Caco-2 (cell line): ENCODE measurements around the gene RUNDC3A. TPM values are rescaled to one million over a fixed set of nuclear protein-coding genes. Genes with fewer than 3 reads are reported as not detected.

Experiments
- BruUV-seq: library from RNA; stranded (reverse); fragments of 400-500 nt; replicated peaks from 2 replicates; lab custom pipeline; 2021; lab: Mats Ljungman, UMichigan
- CTCF ChIA-PET: fragments of 300-600 bp; sonication (Branson Sonifier 250); formaldehyde crosslinking; loops from one replicate; lab custom pipeline; 2022; ENCODE audit warnings: antibody characterized with exemption; lab: Charles Lee
- POLR2A ChIA-PET: fragments of 300-600 bp; sonication (Branson Sonifier 250); formaldehyde crosslinking; loops from one replicate; lab custom pipeline; 2022; ENCODE audit warnings: antibody characterized with exemption; lab: Charles Lee
- DNase-seq, 2 experiments: peaks; one replicate each; pipeline versions ENCODE4 v3.0.0 to v3.0.0-alpha.2; 2020 to 2022
- H3K27me3 ChIP-seq: replicated peaks from 2 replicates; pipeline ENCODE4 v1.6.0; 2011; ENCODE audit warnings: low read length; ENCODE audit not compliant: control insufficient read depth, insufficient read depth
- H3K36me3 ChIP-seq: 2 replicates; pipeline ENCODE4 v1.5.1; 2011; ENCODE audit warnings: low read length; ENCODE audit not compliant: control insufficient read depth, insufficient read depth
- H3K4me1 ChIP-seq: fragments of 250-450 bp; sonication (Bioruptor Pico); 2 replicates; pipeline ENCODE4 v1.5.1; 2020; ENCODE audit warnings: mild to moderate bottlenecking
- H3K4me3 ChIP-seq: 2 replicates; pipeline ENCODE4 v1.5.1; 2011; ENCODE audit warnings: low read depth, mild to moderate bottlenecking, control low read depth, low read length
- H3K9me3 ChIP-seq: fragments of 250-450 bp; sonication (Bioruptor Pico); 2 replicates; pipeline ENCODE4 v1.5.1; 2020; ENCODE audit warnings: mild to moderate bottlenecking, moderate library complexity
- H3K27ac Mint-ChIP-seq: one replicate; pipeline ENCODE4 v1.8.0; 2022; ENCODE audit warnings: mixed read lengths; ENCODE audit not compliant: unreplicated experiment
- H3K27me3 Mint-ChIP-seq: one replicate; pipeline ENCODE4 v1.8.0; 2022; ENCODE audit warnings: mixed read lengths; ENCODE audit not compliant: insufficient read depth, unreplicated experiment
- H3K36me3 Mint-ChIP-seq: one replicate; pipeline ENCODE4 v1.8.0; 2022; ENCODE audit warnings: mild to moderate bottlenecking, mixed read lengths; ENCODE audit not compliant: insufficient read depth, unreplicated experiment
- H3K4me1 Mint-ChIP-seq: one replicate; pipeline ENCODE4 v1.8.0; 2022; ENCODE audit warnings: low read depth, mixed read lengths; ENCODE audit not compliant: unreplicated experiment
- H3K4me3 Mint-ChIP-seq: one replicate; pipeline ENCODE4 v1.8.0; 2022; ENCODE audit warnings: mild to moderate bottlenecking, moderate library complexity, mixed read lengths; ENCODE audit not compliant: unreplicated experiment
- H3K9me3 Mint-ChIP-seq: one replicate; pipeline ENCODE4 v1.8.0; 2022; ENCODE audit warnings: mixed read lengths; ENCODE audit not compliant: unreplicated experiment
- CTCF ChIP-seq, 2 experiments: fragments of 200-600 bp in 1 of 2; IDR thresholded peaks; 1 replicate in 1 of 2; 2 replicates in 1 of 2; pipeline versions ENCODE4 v1.5.1 to v1.8.0; 2011 to 2022; ENCODE audit warnings: antibody characterized with exemption in 1 of 2, control low read depth in 1 of 2, inconsistent platforms in 1 of 2, low read depth in 1 of 2, low read length in 1 of 2, mild to moderate bottlenecking in 1 of 2, moderate library complexity in 1 of 2; ENCODE audit not compliant: insufficient read depth in 1 of 2, severe bottlenecking in 1 of 2, unreplicated experiment in 1 of 2
- intact Hi-C: fragments of 100-400 bp; cut with micrococcal nuclease; formaldehyde crosslinking; loops from one replicate; pipeline ENCODE4 v1.10.0; 2022; ENCODE audit not compliant: unreplicated experiment
- total RNA-seq: library from RNA; stranded (reverse); gene quantifications from 2 replicates; pipeline ENCODE4 v1.2.3, GENCODE V29; 2022

The RUNDC3A gene
- total RNA-seq, 1 experiment from 2014 or later = 0.34 TPM

- H3K9me3 Mint-ChIP-seq = no peaks in the 10 kb centered on the region
- peaks cover 10% of the 10 kb centered on the region for H3K4me1 Mint-ChIP-seq
- no peaks in the 10 kb centered on the region for H3K36me3 ChIP-seq
- CTCF ChIA-PET = no interaction called here
- H3K27me3 Mint-ChIP-seq = peaks cover 16% of the 10 kb centered on the region
- peaks cover 2% of the 10 kb centered on the region for H3K36me3 Mint-ChIP-seq
- intact Hi-C loops = loop anchor here (5.0 kb wide), 1 partner anchor 82 kb away; no protein-coding TSS in a partner anchor
- POLR2A ChIA-PET = no interaction called here
- no peak overlapping the region for H3K4me3 ChIP-seq
- H3K27ac Mint-ChIP-seq = no peak overlapping the region
- H3K9me3 ChIP-seq = no peaks in the 10 kb centered on the region
- H3K4me3 Mint-ChIP-seq = no peak overlapping the region
- BruUV-seq = no TSS peak
- TF ChIP-seq CTCF (IDR thresholded peaks at IDR 0.05; ENCODE audit: insufficient read depth in 1 of 2, low read depth in 1 of 2, low read length in 1 of 2, severe bottlenecking in 1 of 2, unreplicated experiment in 1 of 2) = no peak
- no peaks in the 10 kb centered on the region for H3K4me1 ChIP-seq
- H3K27me3 ChIP-seq = no peaks in the 10 kb centered on the region
- DNase-seq = no peak
These were observed 3.8 kb upstream of the RUNDC3A start for GRCh38 chr17:44304651-44305050.

GRCh38 chr17:44307387-44308186, 814 bp upstream of the RUNDC3A start:
- Mint-ChIP-seq H3K4me3 (peak overlapping the region; percentile 81), H3K4me1 (peaks cover 10% of the 10 kb centered on the region), H3K27me3 (peaks cover 13% of the 10 kb centered on the region), H3K36me3 (peaks cover 5% of the 10 kb centered on the region), H3K27ac (peak overlapping the region; percentile 59), H3K9me3 (no peaks in the 10 kb centered on the region)
- intact Hi-C loops = loop anchor here (5.0 kb wide), 1 partner anchor 85 kb away; no protein-coding TSS in a partner anchor
- Histone ChIP-seq H3K9me3 (no peaks in the 10 kb centered on the region), H3K36me3 (no peaks in the 10 kb centered on the region), H3K4me3 (peak overlapping the region; percentile 66), H3K4me1 (no peaks in the 10 kb centered on the region), H3K27me3 (no peaks in the 10 kb centered on the region)
- ChIA-PET CTCF (interaction anchor here (0.6 to 1.1 kb wide), 3 partner anchors 49 to 91 kb away, joined by 3 to 6 read pairs (median 3); no protein-coding TSS in a partner anchor), POLR2A (interaction anchor here (0.6 to 1.2 kb wide), 2 partner anchors 17 to 86 kb away, joined by 4 to 8 read pairs; no protein-coding TSS in a partner anchor)
- BruUV-seq = no TSS peak
- DNase-seq = peak; percentile 73 to 79
- no peak for TF ChIP-seq CTCF (IDR thresholded peaks at IDR 0.05; ENCODE audit: insufficient read depth in 1 of 2, low read depth in 1 of 2, low read length in 1 of 2, severe bottlenecking in 1 of 2, unreplicated experiment in 1 of 2)

GRCh38 chr17:44308865-44309264, 464 bp downstream of the RUNDC3A start:
- intact Hi-C loops = loop anchor here (5.0 kb wide), 1 partner anchor 87 kb away; no protein-coding TSS in a partner anchor
- Histone ChIP-seq H3K4me3 (peak overlapping the region; percentile 66), H3K27me3 (no peaks in the 10 kb centered on the region), H3K4me1 (no peaks in the 10 kb centered on the region), H3K9me3 (no peaks in the 10 kb centered on the region), H3K36me3 (no peaks in the 10 kb centered on the region)
- no peak for TF ChIP-seq CTCF (IDR thresholded peaks at IDR 0.05; ENCODE audit: insufficient read depth in 1 of 2, low read depth in 1 of 2, low read length in 1 of 2, severe bottlenecking in 1 of 2, unreplicated experiment in 1 of 2)
- no TSS peak for BruUV-seq
- Mint-ChIP-seq H3K4me1 (peaks cover 10% of the 10 kb centered on the region), H3K4me3 (peak overlapping the region; percentile 81), H3K36me3 (peaks cover 5% of the 10 kb centered on the region), H3K27me3 (peaks cover 9% of the 10 kb centered on the region), H3K27ac (no peak overlapping the region), H3K9me3 (no peaks in the 10 kb centered on the region)
- no peak for DNase-seq
- ChIA-PET POLR2A (interaction anchor here (0.5 to 1.2 kb wide), 2 partner anchors 12 to 87 kb away, joined by 3 to 8 read pairs; no protein-coding TSS in a partner anchor), CTCF (interaction anchor here (1.0 to 1.1 kb wide), 2 partner anchors 50 to 91 kb away, joined by 3 to 6 read pairs; no protein-coding TSS in a partner anchor)
